A673 (cell line): ENCODE results near the gene SLC22A5.

Experiments
- CTCF ChIP-seq: fragments of 300-800, 200-600 bp; sonication (generic); conservative IDR thresholded peaks from 2 replicates; pipeline ENCODE4 v1.5.1; 2017; ENCODE audit warnings: low read depth, mild to moderate bottlenecking, antibody characterized with exemption, low read length, moderate library complexity, mixed read lengths
- EZH2 ChIP-seq: fragments of 200-600 bp; sonication (generic); IDR thresholded peaks from 2 replicates; pipeline ENCODE4 v1.6.1; 2017; ENCODE audit warnings: borderline replicate concordance, low read depth, mild to moderate bottlenecking, mixed read lengths, antibody characterized with exemption, low read length; ENCODE audit not compliant: poor library complexity, severe bottlenecking

DNA sequence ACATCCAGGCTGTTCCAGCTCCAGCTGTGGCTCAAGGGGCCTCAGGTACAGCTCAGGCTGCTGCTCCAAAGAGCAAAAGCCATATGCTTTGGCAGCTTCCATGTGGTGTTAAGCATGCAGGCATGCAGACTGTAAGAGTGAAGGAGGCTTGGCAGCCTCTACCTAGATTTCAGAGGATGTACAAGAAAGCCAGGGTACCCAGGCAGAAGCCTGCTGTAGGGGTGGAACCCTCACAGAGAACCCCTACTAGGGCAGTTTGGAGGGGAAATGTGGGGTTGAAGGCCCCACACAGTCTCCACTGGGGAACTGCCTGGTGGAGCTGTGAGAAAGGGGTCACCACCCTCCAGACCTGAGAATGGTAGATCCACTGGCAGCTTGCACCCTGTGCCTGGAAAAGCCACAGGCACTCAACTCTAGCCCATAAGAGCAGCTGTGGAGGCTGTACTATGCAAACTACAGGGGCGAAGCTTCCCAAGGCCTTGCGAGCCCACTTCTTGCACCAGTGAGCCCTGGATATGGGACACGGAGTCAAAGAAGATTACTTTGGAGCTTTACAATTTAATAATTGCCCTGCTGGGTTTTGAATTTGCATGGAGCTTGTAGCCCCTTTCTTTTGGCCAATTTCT, 14.3 kb upstream of the SLC22A5 start:
- TF ChIP-seq EZH2 (no peak), CTCF (no peak)
